B cell (primary cell): ENCODE results near the gene PTPN11.

Experiments used
- EZH2 ChIP-seq: IDR thresholded peaks from 2 replicates; pipeline ENCODE4 v1.6.1; 2012; ENCODE audit warnings: borderline replicate concordance, low read depth, mild to moderate bottlenecking, moderate library complexity, low read length; ENCODE audit not compliant: insufficient read depth, poor library complexity, severe bottlenecking
- TF ChIP-seq, protein P1 (sequence below): fragments of 200-600 bp; IDR thresholded peaks from one replicate; pipeline ENCODE4 v1.8.0; 2022; ENCODE audit warnings: antibody characterized with exemption, mild to moderate bottlenecking

DNA sequence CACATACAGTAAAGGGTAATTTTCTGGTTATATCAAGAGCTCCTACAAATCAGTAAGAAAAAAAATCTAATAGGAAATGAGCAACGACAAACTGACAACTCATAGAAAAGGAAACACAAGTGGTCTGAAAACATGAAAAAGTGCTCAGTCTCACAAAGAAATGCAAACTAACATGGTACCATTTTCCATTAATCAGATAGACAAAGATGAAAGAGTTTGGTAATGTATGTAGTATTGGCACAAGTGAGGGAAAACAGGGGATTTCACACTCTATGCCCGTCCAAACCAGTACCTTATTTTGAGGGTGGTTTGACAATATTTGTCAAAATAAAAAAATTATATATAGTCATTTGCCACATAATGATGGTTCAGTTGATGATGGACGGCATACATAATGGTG is 13.2 kb downstream of the PTPN11 start:
- TF ChIP-seq, protein P1, sequence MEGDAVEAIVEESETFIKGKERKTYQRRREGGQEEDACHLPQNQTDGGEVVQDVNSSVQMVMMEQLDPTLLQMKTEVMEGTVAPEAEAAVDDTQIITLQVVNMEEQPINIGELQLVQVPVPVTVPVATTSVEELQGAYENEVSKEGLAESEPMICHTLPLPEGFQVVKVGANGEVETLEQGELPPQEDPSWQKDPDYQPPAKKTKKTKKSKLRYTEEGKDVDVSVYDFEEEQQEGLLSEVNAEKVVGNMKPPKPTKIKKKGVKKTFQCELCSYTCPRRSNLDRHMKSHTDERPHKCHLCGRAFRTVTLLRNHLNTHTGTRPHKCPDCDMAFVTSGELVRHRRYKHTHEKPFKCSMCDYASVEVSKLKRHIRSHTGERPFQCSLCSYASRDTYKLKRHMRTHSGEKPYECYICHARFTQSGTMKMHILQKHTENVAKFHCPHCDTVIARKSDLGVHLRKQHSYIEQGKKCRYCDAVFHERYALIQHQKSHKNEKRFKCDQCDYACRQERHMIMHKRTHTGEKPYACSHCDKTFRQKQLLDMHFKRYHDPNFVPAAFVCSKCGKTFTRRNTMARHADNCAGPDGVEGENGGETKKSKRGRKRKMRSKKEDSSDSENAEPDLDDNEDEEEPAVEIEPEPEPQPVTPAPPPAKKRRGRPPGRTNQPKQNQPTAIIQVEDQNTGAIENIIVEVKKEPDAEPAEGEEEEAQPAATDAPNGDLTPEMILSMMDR, result no peak
- no peak for TF ChIP-seq EZH2
